ENCODE results near the gene AP5B1.

The AP5B1 gene

GRCh38 chr11:65780770-65781151 is at the start of gene AP5B1:
TSS of gene AP5B1 (minus strand) at chr11:65780976. CDS start at chr11:65780591, 385 bp downstream.
- DNase-seq (ENCODE audit: low read depth in 2 of 3, low spot score in 2 of 3) = peak in 2 of 3 experiments; percentile 40 to 60

DNA sequence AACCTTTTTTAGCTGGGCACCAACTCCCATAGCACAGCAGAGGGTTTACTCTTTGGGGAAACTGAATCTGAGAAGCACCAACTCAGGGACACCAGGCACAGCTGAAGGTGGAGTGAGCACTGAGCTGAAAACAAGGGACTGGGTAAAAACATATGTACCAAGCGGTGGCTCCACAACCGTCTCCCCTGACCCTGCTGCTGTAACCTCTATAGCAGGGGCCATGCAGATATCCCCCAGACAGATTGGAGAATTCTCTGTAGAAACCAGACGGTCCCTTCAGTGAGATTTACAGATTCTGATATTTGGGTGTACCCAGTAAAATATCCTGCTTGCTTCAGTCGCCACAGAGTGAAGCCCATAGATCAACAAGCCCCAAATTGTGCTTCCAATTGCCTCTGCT is 48.7 kb upstream of the AP5B1 start:
- no peak for DNase-seq (ENCODE audit: low read depth in 2 of 3, low spot score in 2 of 3)

GRCh38 chr11:65826984-65827735 is 46.4 kb upstream of the AP5B1 start:
- DNase-seq (ENCODE audit: low read depth in 2 of 3, low spot score in 2 of 3) = no peak

GRCh38 chr11:65822776-65823528 is 42.2 kb upstream of the AP5B1 start:
- no peak for DNase-seq (ENCODE audit: low read depth in 2 of 3, low spot score in 2 of 3)

DNA sequence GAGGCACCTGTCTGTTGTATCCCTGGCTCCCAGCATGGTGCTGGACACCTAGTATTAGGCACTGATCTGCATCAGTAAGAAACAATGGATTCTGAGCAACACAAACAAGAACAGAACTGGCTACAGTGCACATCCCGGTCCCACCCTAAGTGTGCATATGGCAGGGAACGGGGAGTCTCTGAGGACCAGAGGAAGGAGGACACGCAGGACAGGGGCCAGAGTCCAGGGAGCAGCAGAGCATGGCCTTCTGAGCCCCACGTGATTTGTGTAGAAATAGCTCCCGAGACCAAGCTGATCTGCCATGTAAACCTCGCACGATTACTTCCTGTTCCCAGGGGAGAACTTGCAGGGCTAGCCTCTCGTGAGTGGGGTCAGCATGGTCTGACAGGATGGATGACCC is 40.3 kb upstream of the AP5B1 start:
- DNase-seq (ENCODE audit: low read depth in 2 of 3, low spot score in 2 of 3) = no peak

- peak; percentile 85 to 98 (median 97) for DNase-seq (ENCODE audit: low read depth in 2 of 3, low spot score in 2 of 3)
These were observed 37.3 kb upstream of the AP5B1 start for GRCh38 chr11:65817835-65818680.

DNA sequence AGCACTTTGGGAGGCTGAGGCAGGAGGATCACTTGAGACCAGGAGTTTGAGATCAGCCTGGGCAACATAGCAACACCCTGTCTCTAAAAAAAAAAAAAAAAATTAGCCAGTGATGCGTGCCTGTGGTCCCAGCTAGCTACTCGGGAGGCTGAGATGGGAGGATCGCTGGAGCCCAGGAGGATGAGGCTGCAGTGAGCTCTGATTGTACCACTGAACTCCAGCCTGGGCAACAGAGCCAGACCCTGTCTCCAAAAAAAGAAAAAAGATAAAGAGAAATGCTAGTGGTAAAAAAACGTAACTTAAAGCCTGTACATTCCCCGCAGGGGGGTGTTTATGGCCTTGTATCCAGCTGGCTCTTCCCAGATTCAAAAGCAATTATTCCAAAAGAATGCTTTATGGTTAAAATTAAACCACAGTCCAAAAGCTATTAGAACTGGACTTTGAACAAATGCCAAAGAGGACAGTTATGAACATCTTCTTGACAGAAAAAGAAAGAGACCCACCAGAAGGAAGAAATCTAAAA is 36.6 kb upstream of the AP5B1 start:
- DNase-seq (ENCODE audit: low read depth in 2 of 3, low spot score in 2 of 3) = no peak

DNA sequence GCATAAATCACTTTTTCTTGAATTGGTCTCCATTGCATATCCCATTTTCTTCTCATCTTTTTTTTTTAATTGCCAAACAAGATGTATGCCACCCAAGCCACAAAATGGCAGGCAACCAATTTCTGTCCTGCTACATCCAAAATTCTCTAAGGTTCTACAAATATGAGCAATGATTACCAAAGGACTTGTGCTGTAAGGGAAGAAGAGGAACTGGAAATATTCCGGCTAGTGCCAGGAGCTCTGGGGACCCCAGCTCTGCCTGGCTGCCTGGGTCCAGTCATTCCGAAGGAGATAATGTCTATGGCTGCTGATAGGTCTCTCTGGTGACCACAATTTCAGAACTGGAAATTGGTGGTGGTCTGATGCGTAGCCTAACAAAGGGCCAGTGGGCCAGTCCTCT is 35.9 kb upstream of the AP5B1 start:
- DNase-seq (ENCODE audit: low read depth in 2 of 3, low spot score in 2 of 3) = no peak

GRCh38 chr11:65814986-65815565 is 34.3 kb upstream of the AP5B1 start:
- no peak for DNase-seq (ENCODE audit: low read depth in 2 of 3, low spot score in 2 of 3)

GRCh38 chr11:65814131-65814985 is 33.6 kb upstream of the AP5B1 start:
- DNase-seq (ENCODE audit: low read depth in 2 of 3, low spot score in 2 of 3) = no peak

GRCh38 chr11:65811764-65812475 is 31.1 kb upstream of the AP5B1 start:
- DNase-seq (ENCODE audit: low read depth in 2 of 3, low spot score in 2 of 3) = no peak

DNA sequence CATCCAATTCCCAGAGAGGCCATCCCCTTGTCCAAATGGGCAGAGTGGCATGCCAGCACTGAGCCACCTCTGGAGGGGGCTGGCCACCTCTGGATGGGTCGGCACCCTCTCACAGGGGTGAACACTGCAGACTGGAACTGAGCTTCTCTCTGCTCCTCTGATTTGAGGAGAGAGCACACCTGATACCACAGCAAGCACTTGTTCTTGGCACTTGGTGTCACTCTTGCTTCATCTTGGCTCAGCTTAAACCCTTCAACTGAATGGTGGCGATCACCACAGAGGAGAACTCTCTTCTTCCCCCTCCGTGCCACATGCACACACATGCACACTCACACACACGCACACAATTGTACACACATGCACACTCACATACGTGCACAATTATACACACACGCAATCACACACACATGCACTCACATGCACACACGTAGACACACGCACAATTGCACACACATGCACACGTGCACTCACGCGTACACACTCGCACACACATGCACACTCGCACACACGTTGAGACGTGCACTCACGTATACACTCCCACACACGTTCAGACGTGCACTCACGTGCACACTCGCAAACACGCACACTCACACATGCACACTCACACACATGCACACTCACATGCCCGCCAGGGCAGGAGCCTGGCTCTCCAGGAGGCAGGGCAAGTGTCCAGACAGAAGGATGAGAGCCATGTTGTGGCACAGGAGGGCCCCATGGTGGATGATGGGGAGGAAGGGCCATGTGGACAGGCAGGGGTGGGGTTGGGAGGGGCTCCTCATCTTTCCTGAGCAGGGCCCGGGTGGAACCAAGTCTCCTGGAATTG is 29.5 kb upstream of the AP5B1 start:
- DNase-seq (ENCODE audit: low read depth in 2 of 3, low spot score in 2 of 3) = no peak

DNA sequence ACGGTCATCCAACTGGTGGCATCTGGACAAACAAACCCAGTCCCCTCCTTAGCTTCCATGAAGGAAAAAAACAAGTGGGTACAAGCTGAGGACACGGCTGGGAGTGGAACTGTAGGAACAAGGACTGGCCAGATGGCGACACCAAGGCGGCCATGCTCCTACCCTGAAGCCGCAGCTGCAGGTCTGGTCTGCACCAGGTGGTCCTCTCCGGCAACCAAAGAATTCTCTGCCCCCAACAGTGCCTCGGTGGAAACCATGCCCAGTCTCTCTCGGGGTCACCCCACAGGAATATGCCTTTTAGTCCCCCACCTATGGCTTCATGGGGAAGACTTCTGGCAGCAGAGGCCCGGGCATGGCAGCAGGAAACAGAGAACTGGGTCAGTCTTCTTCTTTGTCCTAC is 28.7 kb upstream of the AP5B1 start:
- DNase-seq (ENCODE audit: low read depth in 2 of 3, low spot score in 2 of 3) = no peak

- DNase-seq (ENCODE audit: low read depth in 2 of 3, low spot score in 2 of 3) = no peak
These were observed 28.1 kb upstream of the AP5B1 start for GRCh38 chr11:65808744-65809341.

DNA sequence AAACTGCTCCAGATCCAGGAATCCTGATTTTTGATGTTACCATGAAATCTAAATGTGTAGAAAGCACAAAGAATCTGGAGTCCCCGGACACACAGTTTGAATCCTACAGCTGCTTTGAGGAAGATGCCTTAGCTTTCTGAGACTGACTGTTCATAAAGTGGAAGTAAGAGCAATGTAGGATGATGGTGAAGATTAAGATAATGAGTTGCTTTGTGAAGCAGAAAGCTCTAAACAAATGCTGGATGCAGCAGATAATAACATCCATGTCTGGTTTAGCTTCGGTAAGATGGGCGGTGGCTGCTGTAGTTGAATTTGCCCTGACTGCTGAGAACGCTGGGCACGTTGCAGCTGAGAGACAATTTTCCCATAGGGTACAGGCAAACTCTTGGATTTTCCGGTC is 26.2 kb upstream of the AP5B1 start:
- DNase-seq (ENCODE audit: low read depth in 2 of 3, low spot score in 2 of 3) = no peak

- DNase-seq (ENCODE audit: low read depth in 2 of 3, low spot score in 2 of 3) = no peak
These were observed 23.2 kb upstream of the AP5B1 start for GRCh38 chr11:65803797-65804492.

DNA sequence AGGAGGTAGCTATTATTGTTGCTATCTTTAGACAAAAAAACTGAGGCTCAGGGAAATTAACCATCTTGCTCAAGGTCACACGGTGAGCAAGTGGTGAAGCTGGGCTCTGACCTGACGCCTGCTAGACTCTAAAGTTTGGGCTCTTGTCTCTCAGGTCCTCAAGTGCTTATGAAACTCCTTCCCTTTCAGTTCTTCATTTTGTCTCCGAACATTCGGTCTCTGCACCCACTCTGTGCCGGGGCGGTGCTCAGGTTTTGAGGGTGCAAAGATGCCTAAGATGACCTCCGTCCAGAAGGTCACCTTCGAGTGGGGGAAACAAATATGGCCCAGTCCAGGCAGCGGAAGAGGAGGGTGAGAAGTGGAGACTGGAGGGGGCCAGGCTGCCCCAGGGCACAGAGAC is 22.1 kb upstream of the AP5B1 start:
- DNase-seq (ENCODE audit: low read depth in 2 of 3, low spot score in 2 of 3) = no peak
